OCI-LY3 (cell line): ENCODE data around the gene RABGAP1.

Experiments used
- H2AFZ ChIP-seq: fragments of 200-600, 300-600 bp; shearing (Covaris generic); 2 replicates; pipeline ENCODE4 v1.6.0; 2014; ENCODE audit warnings: antibody characterized with exemption, low read depth, low read length
- H3K27ac ChIP-seq: fragments of 200-600, 300-600 bp; sonication (generic); 2 replicates; pipeline ENCODE4 v1.5.1; 2014; ENCODE audit warnings: mild to moderate bottlenecking, low read length, moderate library complexity, mixed read lengths
- H3K27me3 ChIP-seq: fragments of 200-600, 300-600 bp; sonication (generic); 2 replicates; pipeline ENCODE4 v1.6.1; 2014; ENCODE audit warnings: low read depth, low read length, mixed read lengths
- H3K36me3 ChIP-seq: fragments of 200-600, 300-600 bp; sonication (generic); replicated peaks from 2 replicates; pipeline ENCODE3; 2014; ENCODE audit warnings: low read depth, low read length, mixed read lengths
- H3K4me1 ChIP-seq: fragments of 300-600, 200-600 bp; sonication (generic); 2 replicates; pipeline ENCODE4 v1.6.1; 2014; ENCODE audit warnings: low read length, mixed read lengths
- H3K4me2 ChIP-seq: fragments of 200-600, 300-600 bp; sonication (generic); 2 replicates; pipeline ENCODE4 v1.6.1; 2014; ENCODE audit warnings: low read length, mixed read lengths
- H3K4me3 ChIP-seq: fragments of 300-600, 200-600 bp; sonication (generic); 2 replicates; pipeline ENCODE4 v1.5.1; 2014; ENCODE audit warnings: antibody characterized with exemption, mild to moderate bottlenecking, low read length, moderate library complexity
- H3K79me2 ChIP-seq: fragments of 300-600, 200-600 bp; shearing (Covaris generic); 2 replicates; pipeline ENCODE4 v1.6.1; 2014; ENCODE audit warnings: mild to moderate bottlenecking, low read length, mixed read lengths
- H3K9ac ChIP-seq: fragments of 300-600, 200-600 bp; shearing (Covaris generic); 2 replicates; pipeline ENCODE4 v1.6.0; 2014; ENCODE audit warnings: mild to moderate bottlenecking, low read length, moderate library complexity
- H3K9me3 ChIP-seq: fragments of 200-600, 300-600 bp; shearing (Covaris generic); 2 replicates; pipeline ENCODE4 v1.6.1; 2014; ENCODE audit warnings: low read length, mixed read lengths; ENCODE audit not compliant: insufficient read depth
- H4K20me1 ChIP-seq: fragments of 200-600, 300-600 bp; sonication (generic); 2 replicates; pipeline ENCODE4 v1.6.1; 2016; ENCODE audit warnings: low read length, mixed read lengths; ENCODE audit not compliant: insufficient read depth
- EZH2phosphoT487 ChIP-seq: fragments of 200-600 bp; shearing (Covaris generic); IDR thresholded peaks from 2 replicates; pipeline ENCODE4 v1.6.1; 2018; ENCODE audit warnings: antibody characterized with exemption, mixed run types, low read depth
- TF ChIP-seq, protein P1 (sequence below): fragments of 200-600, 300-600 bp; sonication (generic); IDR thresholded peaks from 2 replicates; pipeline ENCODE4 v1.5.1; 2014; ENCODE audit warnings: antibody characterized with exemption, low read length, low read depth

The RABGAP1 gene

DNA sequence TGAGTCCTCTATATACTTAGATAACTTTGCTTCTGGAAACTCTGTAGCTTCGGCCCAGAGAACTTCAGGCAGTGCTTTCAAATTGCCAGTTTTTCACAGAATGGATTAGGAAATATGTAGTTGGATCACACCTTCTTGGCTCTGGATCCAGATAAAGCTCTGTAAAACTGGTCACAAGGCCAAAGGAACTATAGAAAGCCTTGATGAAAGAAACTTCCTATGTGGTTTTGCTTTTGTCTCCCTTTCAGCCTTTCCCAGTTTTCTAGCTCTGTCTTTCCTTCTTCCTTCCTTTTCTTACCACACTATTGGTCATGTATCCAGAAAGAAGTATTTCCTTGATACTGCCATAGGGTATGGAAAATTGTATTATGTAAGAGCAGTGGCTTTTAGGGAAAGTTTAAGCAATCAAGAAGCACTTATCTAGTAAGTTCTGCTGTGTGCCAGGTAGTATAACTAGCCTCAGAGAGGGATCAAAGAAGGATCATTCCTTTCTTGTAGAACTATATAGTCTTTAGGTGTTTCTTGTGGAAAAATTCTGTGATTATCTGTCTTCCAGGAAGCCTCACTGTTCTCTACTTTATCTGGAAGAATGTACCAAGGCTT lies 98.9 kb downstream of the RABGAP1 start:
- no peaks in the 10 kb centered on the region for H3K27me3 ChIP-seq
- TF ChIP-seq, protein P1, sequence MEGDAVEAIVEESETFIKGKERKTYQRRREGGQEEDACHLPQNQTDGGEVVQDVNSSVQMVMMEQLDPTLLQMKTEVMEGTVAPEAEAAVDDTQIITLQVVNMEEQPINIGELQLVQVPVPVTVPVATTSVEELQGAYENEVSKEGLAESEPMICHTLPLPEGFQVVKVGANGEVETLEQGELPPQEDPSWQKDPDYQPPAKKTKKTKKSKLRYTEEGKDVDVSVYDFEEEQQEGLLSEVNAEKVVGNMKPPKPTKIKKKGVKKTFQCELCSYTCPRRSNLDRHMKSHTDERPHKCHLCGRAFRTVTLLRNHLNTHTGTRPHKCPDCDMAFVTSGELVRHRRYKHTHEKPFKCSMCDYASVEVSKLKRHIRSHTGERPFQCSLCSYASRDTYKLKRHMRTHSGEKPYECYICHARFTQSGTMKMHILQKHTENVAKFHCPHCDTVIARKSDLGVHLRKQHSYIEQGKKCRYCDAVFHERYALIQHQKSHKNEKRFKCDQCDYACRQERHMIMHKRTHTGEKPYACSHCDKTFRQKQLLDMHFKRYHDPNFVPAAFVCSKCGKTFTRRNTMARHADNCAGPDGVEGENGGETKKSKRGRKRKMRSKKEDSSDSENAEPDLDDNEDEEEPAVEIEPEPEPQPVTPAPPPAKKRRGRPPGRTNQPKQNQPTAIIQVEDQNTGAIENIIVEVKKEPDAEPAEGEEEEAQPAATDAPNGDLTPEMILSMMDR = no peak
- TF ChIP-seq EZH2phosphoT487 = no peak
- no peaks in the 10 kb centered on the region for H3K4me1 ChIP-seq
- H3K9me3 ChIP-seq = no peaks in the 10 kb centered on the region
- H3K9ac ChIP-seq = no peak overlapping the region
- no peak overlapping the region for H2AFZ ChIP-seq
- no peaks in the 10 kb centered on the region for H3K79me2 ChIP-seq
- no peak overlapping the region for H3K4me3 ChIP-seq
- no peak overlapping the region for H3K4me2 ChIP-seq
- peaks cover 27% of the 10 kb centered on the region for H3K36me3 ChIP-seq
- H3K27ac ChIP-seq = no peak overlapping the region
- H4K20me1 ChIP-seq = no peaks in the 10 kb centered on the region

DNA sequence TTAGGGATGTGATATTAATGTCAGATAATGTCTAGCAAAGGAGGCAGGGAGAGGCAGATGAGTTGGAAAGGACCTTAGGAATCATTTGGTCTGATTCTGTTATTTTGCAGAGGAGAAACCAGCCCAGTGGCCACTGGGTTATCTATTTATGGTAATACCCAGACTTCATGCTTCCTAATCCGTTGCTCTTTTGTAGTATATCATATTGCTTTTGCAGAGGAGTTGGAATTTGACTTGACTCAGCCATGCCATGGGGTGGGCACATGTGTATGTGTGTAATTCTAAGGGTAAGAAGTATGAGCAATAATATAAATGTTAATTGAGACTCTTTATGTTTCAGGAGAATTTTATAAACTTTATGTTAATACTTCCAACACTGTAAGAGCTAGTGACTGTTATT lies 100.0 kb downstream of the RABGAP1 start:
- Histone ChIP-seq H3K27me3 (no peaks in the 10 kb centered on the region), H2AFZ (no peak overlapping the region), H3K4me3 (no peak overlapping the region), H3K4me2 (no peak overlapping the region), H3K79me2 (no peaks in the 10 kb centered on the region), H3K36me3 (peaks cover 27% of the 10 kb centered on the region), H3K4me1 (no peaks in the 10 kb centered on the region), H3K9ac (no peak overlapping the region), H3K9me3 (no peaks in the 10 kb centered on the region), H3K27ac (no peak overlapping the region), H4K20me1 (no peaks in the 10 kb centered on the region)
- no peak for TF ChIP-seq EZH2phosphoT487
- TF ChIP-seq, protein P1 = no peak

DNA sequence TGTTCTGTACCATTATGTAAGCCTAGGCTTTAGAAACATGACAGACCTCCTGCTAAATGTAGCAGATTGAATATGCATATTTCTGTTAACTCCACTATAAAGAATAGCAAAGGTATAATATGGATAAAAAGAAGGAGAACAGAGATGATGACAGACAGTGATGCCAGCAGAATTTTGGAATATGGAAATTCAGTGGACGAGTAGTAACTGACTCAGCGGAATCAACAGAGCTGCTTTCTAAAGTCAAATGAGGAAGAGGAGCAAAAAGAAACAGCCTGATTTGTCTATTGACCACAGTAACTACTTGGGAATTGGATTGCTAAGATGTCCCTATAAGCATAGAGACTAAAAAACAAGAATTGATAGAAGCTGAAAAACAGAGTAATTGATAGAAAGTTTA lies 100.7 kb downstream of the RABGAP1 start:
- Histone ChIP-seq H3K27me3 (no peaks in the 10 kb centered on the region), H3K9me3 (no peaks in the 10 kb centered on the region), H3K4me3 (no peak overlapping the region), H3K36me3 (peaks cover 27% of the 10 kb centered on the region), H3K4me1 (no peaks in the 10 kb centered on the region), H4K20me1 (no peaks in the 10 kb centered on the region), H3K4me2 (no peak overlapping the region), H3K79me2 (no peaks in the 10 kb centered on the region), H3K9ac (no peak overlapping the region), H2AFZ (no peak overlapping the region), H3K27ac (no peak overlapping the region)
- TF ChIP-seq, protein P1 = no peak
- no peak for TF ChIP-seq EZH2phosphoT487

DNA sequence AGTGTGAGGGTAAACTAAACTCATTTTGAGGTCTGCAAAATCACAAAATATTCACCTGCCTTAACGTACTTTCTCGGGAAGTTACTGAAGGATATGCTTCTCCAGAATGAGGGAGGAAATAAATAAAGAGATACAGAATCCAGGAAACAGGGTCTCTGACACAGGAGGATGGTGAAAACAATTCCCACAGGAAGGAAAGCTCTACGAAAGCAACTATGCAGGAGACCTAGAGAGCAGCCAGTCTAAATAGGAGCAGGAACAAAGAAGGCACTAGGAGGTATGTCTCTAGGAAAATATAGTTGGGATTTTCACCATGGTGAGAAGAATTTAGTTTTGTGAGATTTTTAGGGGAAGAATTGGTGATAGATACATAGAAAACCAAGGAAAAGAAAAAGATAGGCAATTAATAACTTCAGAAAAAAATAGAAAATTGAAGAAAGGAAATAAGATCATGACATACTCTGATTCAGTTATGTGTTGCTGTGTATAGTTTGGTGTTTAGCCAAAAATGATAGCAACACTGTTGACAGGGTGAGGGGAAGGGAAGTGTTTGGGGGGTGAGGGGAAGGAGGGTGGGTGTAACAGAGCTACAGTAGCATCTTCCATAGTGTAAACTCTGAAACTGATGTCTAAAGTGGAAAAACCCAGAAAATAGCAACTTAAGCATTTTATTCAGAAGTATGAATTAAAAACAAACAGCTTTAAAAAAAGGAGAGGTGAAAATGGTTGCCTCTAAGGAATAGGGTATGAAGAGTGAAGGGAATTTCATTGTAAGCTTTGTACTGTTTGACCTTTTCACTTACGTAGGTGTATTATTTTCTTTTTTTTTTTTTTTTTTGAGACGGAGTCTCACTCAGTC lies 102.5 kb downstream of the RABGAP1 start:
- no peaks in the 10 kb centered on the region for H4K20me1 ChIP-seq
- H3K27me3 ChIP-seq = no peaks in the 10 kb centered on the region
- TF ChIP-seq EZH2phosphoT487 = no peak
- TF ChIP-seq, protein P1 = no peak
- no peak overlapping the region for H2AFZ ChIP-seq
- no peak overlapping the region for H3K4me2 ChIP-seq
- no peak overlapping the region for H3K9ac ChIP-seq
- no peaks in the 10 kb centered on the region for H3K79me2 ChIP-seq
- H3K27ac ChIP-seq = no peak overlapping the region
- H3K4me3 ChIP-seq = no peak overlapping the region
- H3K4me1 ChIP-seq = no peaks in the 10 kb centered on the region
- H3K9me3 ChIP-seq = no peaks in the 10 kb centered on the region
- peaks cover 23% of the 10 kb centered on the region for H3K36me3 ChIP-seq
